ENCODE data around the gene PADI4.

The PADI4 gene

GRCh38 chr1:17412093-17412870 lies 104.3 kb downstream of the PADI4 start:
- Histone ChIP-seq H3K9ac (no peak overlapping the region), H3K36me3 (peaks cover 98 to 100% (median 98%) of the 10 kb centered on the region in 11 experiments), H3K27me3 (no peaks in the 10 kb centered on the region), H3K4me2 (no peak overlapping the region), H3K4me3 (no peak overlapping the region), H3K27ac (no peak overlapping the region), H4K20me1 (peaks cover 46 to 100% (median 98%) of the 10 kb centered on the region in 11 experiments; a peak in 21 of 22 replicates), H3K9me3 (replicated peaks in 1 of 11) (no peaks in the 10 kb centered on the region), H3K4me1 (no peaks in the 10 kb centered on the region)
- no peak for TF ChIP-seq Cebpa-rat (IDR thresholded peaks at IDR 0.05)
